ENCODE data around the gene C11orf68. TPM values are rescaled to one million over a fixed set of nuclear protein-coding genes. Genes with fewer than 3 reads are reported as not detected.

Gene C11orf68
- total and polyA plus RNA-seq, 10 of the 15 experiments (the other 5 are each of a cell fraction or from before 2014, with no cell fraction given) = 3.0 to 25.4 (median 16.7) TPM

GRCh38 chr11:65912845-65913244, 6.0 kb downstream of the C11orf68 start (continued):
- TF ChIP-seq CBX3 (IDR thresholded peaks at IDR 0.05; ENCODE audit: borderline replicate concordance, low read depth) = no peak

- Histone ChIP-seq H3K27me3 (replicated peaks in 1 of 2; ENCODE audit: control insufficient read depth in 2 of 2, insufficient read depth in 2 of 2, low read length in 1 of 2) (no peaks in the 10 kb centered on the region), H3K27ac (ENCODE audit: control insufficient read depth, insufficient read depth) (peak overlapping the region; percentile 38; the same call in 1 of the 2 replicates), H3K79me2 (ENCODE audit: control insufficient read depth, insufficient read depth, low read length) (peaks cover 2% of the 10 kb centered on the region; the same call in 1 of the 2 replicates), H2AFZ (ENCODE audit: control insufficient read depth, low read depth, low read length) (peak overlapping the region; percentile 11), H4K20me1 (ENCODE audit: control insufficient read depth, insufficient read depth) (no peaks in the 10 kb centered on the region), H3K4me1 (ENCODE audit: control insufficient read depth, insufficient read depth, low read length) (peaks cover 32% of the 10 kb centered on the region), H3K9ac (ENCODE audit: control insufficient read depth, insufficient read depth, low read length) (no peak overlapping the region), H3K36me3 (ENCODE audit: control insufficient read depth in 2 of 2, insufficient read depth in 2 of 2, low read length in 1 of 2) (no peaks in the 10 kb centered on the region; a peak in 1 of 4 replicates), H3K9me3 (replicated peaks; ENCODE audit: control insufficient read depth, insufficient read depth, low read length) (no peaks in the 10 kb centered on the region), H3K4me2 (ENCODE audit: control insufficient read depth, insufficient read depth) (no peak overlapping the region), H3K4me3 (no peak overlapping the region)
- no TSS peak for BruUV-seq (replicated peaks)
- intact Hi-C loops (cut with micrococcal nuclease; ENCODE audit: unreplicated experiment) (no loop called here), in situ Hi-C loops (cut with MboI) (no loop called here)
- FAIRE-seq (no peak), DNase-seq (ENCODE audit: low read depth, low spot score) (no peak), ATAC-seq (peak; percentile 63)
- RAD21 ChIA-PET (ENCODE audit: unreplicated experiment) = interaction anchor here (1.5 to 2.1 kb wide), 4 partner anchors 13 to 27 kb away, joined by 7 to 18 read pairs (median 8); partner anchors contain the start of gene CCDC85B
- CTCF ChIA-PET = interaction anchor here (1.0 to 6.5 kb wide), 8 partner anchors 10 to 30 kb away, joined by 3 to 89 read pairs (median 4); partner anchors contain the start of genes CCDC85B, FIBP and FOSL1
- SMC1A ChIA-PET (ENCODE audit: uncharacterized antibody, unreplicated experiment) = interaction anchor here (0.7 to 3.2 kb wide), 7 partner anchors 10 to 110 kb away, joined by 3 to 24 read pairs (median 3); partner anchors contain the start of genes CCDC85B and FIBP
- POLR2A ChIA-PET = interaction anchor here (0.5 to 2.1 kb wide), 11 partner anchors 10 to 1567 kb away, joined by 3 to 34 read pairs (median 4); partner anchors contain the start of genes CCDC85B, FIBP and FOSL1
- WGBS (ENCODE audit: insufficient coverage, insufficient replicate concordance, low lambda C conversion rate, missing lambda C conversion rate) = 11% methylated on average over 14 of the region's 14 CpGs
- TF ChIP-seq REST (IDR thresholded peaks at IDR 0.05; ENCODE audit: low read depth, low read length) (peak; percentile 12; the same call in 1 of the 2 replicates), CUX1 (IDR thresholded peaks at IDR 0.05; ENCODE audit: insufficient replicate concordance, low read depth, low read length) (peak; percentile 26), ATF3 (IDR thresholded peaks at IDR 0.05; ENCODE audit: borderline replicate concordance, extremely low read depth, low read depth, low read length) (no peak), CEBPB (IDR thresholded peaks at IDR 0.05; ENCODE audit: borderline replicate concordance in 1 of 2, low read depth in 2 of 2, low read length in 2 of 2) (no peak), BCL11A (IDR thresholded peaks at IDR 0.05; ENCODE audit: low read depth, low read length) (no peak), TCF3 (IDR thresholded peaks at IDR 0.05; ENCODE audit: borderline replicate concordance, insufficient read depth, low read depth, low read length) (no peak), PAX8 (IDR thresholded peaks at IDR 0.05) (no peak), SPI1 (IDR thresholded peaks at IDR 0.05; ENCODE audit: borderline replicate concordance, insufficient read depth, low read depth, low read length) (peak; percentile 71), RUNX3 (IDR thresholded peaks at IDR 0.05; ENCODE audit: low read length) (no peak)
Observed at GRCh38 chr11:65911682-65912568, 6.9 kb downstream of the C11orf68 start.

Data from GM12878 (cell line).